Body of pancreas (tissue), 4 donors: Measurements from ENCODE around the gene CCSER1.
"Not testable (repeated sequence)": the region's sequence is repeated elsewhere in the genome, so short reads cannot be mapped to it uniquely, and the experiment has no call there.

Experiments
- POLR2A ChIP-seq, 3 donors: fragments of 450-650 bp; IDR thresholded peaks; one replicate each; pipeline ENCODE4 v1.6.1; 2016; ENCODE audit warnings: antibody characterized with exemption in 3 of 3, mild to moderate bottlenecking in 2 of 3
- TF ChIP-seq, protein P1 (sequence below), 7 experiments: fragments of 450-650 bp in 4 of 7; fragments of 200-600 bp in 3 of 7; sonication (generic) in 3 of 7; IDR thresholded peaks; one replicate each; pipeline ENCODE4 v1.5.1; 2016 to 2019; ENCODE audit warnings: antibody characterized with exemption in 7 of 7

DNA sequence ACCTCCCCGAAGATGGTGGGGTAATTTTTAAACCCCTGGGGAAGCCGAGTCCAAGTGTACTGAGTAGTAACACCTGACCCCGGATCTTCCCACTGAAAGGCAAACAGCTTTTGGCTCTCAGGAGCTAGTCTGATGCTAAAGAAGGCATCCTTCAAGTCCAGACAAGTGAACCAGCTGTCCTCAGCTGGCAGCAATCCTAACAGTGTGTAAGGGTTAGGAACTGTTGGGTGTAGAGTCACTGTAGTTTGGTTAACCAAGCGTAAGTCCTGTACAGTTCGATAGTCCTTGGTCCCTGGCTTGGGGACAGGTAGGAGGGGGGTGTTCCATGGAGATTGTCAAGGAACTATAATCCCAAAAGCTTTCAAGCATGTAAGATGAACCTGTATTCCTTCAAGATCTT is 967.0 kb downstream of the CCSER1 start:
- TF ChIP-seq, protein P1, sequence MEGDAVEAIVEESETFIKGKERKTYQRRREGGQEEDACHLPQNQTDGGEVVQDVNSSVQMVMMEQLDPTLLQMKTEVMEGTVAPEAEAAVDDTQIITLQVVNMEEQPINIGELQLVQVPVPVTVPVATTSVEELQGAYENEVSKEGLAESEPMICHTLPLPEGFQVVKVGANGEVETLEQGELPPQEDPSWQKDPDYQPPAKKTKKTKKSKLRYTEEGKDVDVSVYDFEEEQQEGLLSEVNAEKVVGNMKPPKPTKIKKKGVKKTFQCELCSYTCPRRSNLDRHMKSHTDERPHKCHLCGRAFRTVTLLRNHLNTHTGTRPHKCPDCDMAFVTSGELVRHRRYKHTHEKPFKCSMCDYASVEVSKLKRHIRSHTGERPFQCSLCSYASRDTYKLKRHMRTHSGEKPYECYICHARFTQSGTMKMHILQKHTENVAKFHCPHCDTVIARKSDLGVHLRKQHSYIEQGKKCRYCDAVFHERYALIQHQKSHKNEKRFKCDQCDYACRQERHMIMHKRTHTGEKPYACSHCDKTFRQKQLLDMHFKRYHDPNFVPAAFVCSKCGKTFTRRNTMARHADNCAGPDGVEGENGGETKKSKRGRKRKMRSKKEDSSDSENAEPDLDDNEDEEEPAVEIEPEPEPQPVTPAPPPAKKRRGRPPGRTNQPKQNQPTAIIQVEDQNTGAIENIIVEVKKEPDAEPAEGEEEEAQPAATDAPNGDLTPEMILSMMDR (IDR thresholded peaks at IDR 0.05): not testable (repeated sequence)
- not testable (repeated sequence) for TF ChIP-seq POLR2A (IDR thresholded peaks at IDR 0.05)
